Hair follicular keratinocyte (primary cell): ENCODE measurements around the gene TAS2R42. TPM values are rescaled to one million over a fixed set of nuclear protein-coding genes. Genes with fewer than 3 reads are reported as not detected.

Experiments
- total RNA-seq: library from RNA; depleted of rRNA; stranded (reverse); fragments of >200 nt; gene quantifications from 2 replicates; pipeline ENCODE4 v1.2.3, GENCODE V29; 2015

Gene TAS2R42, protein sequence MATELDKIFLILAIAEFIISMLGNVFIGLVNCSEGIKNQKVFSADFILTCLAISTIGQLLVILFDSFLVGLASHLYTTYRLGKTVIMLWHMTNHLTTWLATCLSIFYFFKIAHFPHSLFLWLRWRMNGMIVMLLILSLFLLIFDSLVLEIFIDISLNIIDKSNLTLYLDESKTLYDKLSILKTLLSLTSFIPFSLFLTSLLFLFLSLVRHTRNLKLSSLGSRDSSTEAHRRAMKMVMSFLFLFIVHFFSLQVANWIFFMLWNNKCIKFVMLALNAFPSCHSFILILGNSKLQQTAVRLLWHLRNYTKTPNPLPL
- total RNA-seq, result not detected in 2 replicates

DNA sequence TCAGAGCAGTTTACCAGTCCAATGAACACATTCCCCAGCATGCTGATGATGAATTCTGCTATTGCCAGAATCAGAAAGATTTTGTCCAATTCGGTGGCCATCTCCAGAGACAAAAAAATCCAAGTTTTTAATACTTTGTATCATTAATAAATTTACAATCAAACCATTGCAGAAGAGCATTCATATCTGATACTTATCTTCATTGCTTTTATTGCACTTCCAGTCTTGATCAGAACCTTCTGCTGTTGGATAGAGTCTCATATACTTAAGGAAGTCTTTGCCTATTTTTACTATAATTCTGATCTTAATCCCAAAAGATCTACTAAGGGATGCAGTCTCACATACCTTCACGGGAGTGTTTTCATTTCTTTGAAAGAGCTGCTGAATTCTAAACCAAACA lies at the start of gene TAS2R42:
TSS of gene TAS2R42 (minus strand) at position 101 of the 400 bp plus-strand sequence. CDS start at position 101, 0 bp downstream.

DNA sequence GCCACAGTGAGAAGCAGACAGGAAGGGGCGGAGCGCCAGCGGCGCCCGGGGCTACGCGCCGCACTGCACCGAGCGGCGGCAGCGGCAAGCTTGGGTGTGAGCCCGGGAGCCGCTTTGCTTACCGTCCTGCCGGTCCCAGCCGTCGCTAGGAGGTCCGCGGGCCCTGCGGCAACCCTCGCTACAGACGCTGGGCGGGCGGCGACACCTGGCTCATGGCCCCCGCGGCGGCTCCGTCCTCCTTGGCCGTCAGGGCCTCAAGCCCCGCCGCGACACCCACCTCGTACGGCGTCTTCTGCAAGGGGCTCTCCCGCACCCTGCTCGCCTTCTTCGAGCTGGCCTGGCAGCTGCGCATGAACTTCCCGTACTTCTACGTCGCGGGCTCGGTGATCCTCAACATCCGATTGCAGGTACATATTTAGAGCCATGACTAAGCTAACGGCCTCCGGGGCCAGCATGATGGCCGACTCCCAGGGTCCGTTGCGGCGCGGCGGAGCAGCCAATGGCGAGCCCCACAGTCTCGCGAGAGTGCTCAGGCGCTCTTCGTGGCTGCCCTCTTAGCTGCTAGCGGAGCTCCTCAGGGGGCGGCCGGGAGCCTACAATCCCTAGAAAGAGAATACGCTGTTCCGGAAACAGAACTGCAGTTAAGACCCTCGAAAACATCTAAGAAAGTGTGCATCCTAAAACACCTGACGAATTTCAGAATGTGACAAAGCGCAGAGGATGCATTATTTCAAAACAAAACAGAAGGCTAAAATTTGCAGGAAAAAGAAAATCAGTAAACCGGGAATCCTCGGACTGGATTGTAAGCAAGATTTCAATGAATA lies 15.4 kb downstream of the TAS2R42 start, which contains the start of gene SMIM10L1:
TSS of gene SMIM10L1 (plus strand) at position 50 of the 824 bp plus-strand sequence. CDS start at position 213, 163 bp downstream.

Other genes starting within 250 kb of the TAS2R42 start
- 0.19 and 0.70 TPM in 2 replicates for gene TAS2R14, start 247.7 kb downstream of the TAS2R42 start, total RNA-seq
- not detected in 2 replicates for gene TAS2R50, start 200.0 kb downstream of the TAS2R42 start, total RNA-seq
- gene TAS2R20, start 188.6 kb downstream of the TAS2R42 start, total RNA-seq, result 0.08 and 0.19 TPM in 2 replicates
- 0.39 TPM in 1 of 2 replicates, not detected in the other for gene TAS2R19, start 164.3 kb downstream of the TAS2R42 start, total RNA-seq
- 0.39 TPM in 1 of 2 replicates, not detected in the other for gene TAS2R31, start 155.5 kb downstream of the TAS2R42 start, total RNA-seq
- not detected in 2 replicates for gene TAS2R46, start 124.6 kb downstream of the TAS2R42 start, total RNA-seq
- gene TAS2R43, start 94.6 kb downstream of the TAS2R42 start, total RNA-seq, result not detected in 2 replicates
- 0.08 TPM in 1 of 2 replicates, not detected in the other for gene TAS2R30, start 52.3 kb downstream of the TAS2R42 start, total RNA-seq
- gene SMIM10L1, start 15.7 kb downstream of the TAS2R42 start, total RNA-seq, result 3.5 and 4.1 TPM in 2 replicates
- gene PRB3, start 82.8 kb upstream of the TAS2R42 start, total RNA-seq, result not detected in 2 replicates
- gene PRB4, start 123.5 kb upstream of the TAS2R42 start, total RNA-seq, result not detected in 2 replicates
- not detected in 2 replicates for gene PRB2, start 208.6 kb upstream of the TAS2R42 start, total RNA-seq